KBM-7 (cell line): ENCODE data around the gene GPX5.
A peak's percentile ranks its signal among the peaks of the same experiment; 100 is the strongest.

Source experiments
- DNase-seq: peaks from one replicate; pipeline ENCODE4 v3.0.0-alpha.2; 2015
- in situ Hi-C: fragments of 300-500 bp; cut with MboI; formaldehyde crosslinking; loops from 2 replicates; pipeline ENCODE4 v1.14.3; 2020; ENCODE audit warnings: low sequenced_read_pairs, low pct_unique_long_range_greater_than_20kb, mixed read lengths

The GPX5 gene

DNA sequence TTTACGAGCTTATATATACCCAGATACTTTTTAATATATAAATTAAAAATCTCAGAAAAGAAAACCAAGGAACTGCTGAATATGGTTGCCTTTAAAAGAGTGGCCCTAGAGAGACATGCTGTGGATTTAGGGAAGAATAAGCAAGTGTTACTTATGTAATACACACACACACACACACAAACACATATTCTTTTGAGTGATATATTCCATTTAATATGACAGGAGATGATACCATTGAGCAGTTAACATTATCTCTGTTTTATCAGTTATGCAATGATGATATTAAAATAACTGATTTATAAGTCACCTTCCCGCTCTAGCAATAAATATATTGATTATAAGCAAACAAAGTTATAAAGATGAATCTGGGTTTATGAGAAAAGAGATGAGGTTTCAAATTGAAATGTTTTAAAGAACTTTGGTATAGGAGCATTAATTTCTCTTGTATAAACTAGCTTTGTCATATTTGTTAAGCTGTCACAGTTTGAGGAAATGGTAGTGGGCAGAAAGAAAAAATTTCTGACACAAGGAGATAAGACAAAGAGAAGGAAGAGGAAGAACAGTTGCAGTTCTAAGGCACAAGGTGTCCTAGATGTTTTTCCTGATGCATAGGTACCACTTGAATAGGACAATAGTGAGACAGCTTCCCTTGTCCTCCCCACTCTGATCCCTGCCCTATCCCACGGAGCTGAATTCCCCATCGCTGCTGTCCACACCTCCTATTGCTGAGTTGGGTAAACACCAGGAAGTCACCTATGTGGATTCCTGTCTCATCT, 26.4 kb downstream of the GPX5 start:
- in situ Hi-C loops: no loop called here

DNA sequence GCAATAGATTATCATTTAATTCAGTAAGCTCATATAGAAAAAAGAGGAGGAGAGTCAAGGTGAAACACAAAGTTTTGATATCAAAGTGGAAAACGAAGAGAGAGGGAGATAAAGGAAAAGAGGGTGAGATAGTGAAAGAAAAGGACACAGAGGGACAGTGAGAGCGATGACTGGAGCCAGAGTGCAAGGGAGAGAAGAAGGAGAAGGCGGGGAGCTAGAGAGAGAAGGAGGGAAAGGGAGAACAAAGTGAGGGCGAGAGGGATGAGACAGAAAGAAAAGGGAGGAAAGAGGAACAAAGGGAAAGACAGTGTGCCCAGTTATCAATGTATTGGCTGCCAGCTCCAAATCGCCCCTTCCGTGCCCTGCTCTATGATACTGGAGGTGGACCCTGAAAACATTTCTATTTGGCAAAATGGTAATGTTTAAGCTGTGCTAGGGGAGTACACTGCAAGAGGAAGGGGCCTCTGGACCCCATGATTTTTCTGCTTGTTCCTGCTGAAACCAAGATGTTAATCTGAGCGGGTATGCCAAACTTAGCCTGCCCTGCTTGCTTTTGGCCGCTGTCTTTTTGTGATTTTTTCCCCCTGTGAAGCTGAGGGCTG, 27.8 kb downstream of the GPX5 start:
- DNase-seq: no peak
- in situ Hi-C loops: no loop called here

More for the DNA sequence above, 26.4 kb downstream of the GPX5 start:
- peak; percentile 17 for DNase-seq

DNA sequence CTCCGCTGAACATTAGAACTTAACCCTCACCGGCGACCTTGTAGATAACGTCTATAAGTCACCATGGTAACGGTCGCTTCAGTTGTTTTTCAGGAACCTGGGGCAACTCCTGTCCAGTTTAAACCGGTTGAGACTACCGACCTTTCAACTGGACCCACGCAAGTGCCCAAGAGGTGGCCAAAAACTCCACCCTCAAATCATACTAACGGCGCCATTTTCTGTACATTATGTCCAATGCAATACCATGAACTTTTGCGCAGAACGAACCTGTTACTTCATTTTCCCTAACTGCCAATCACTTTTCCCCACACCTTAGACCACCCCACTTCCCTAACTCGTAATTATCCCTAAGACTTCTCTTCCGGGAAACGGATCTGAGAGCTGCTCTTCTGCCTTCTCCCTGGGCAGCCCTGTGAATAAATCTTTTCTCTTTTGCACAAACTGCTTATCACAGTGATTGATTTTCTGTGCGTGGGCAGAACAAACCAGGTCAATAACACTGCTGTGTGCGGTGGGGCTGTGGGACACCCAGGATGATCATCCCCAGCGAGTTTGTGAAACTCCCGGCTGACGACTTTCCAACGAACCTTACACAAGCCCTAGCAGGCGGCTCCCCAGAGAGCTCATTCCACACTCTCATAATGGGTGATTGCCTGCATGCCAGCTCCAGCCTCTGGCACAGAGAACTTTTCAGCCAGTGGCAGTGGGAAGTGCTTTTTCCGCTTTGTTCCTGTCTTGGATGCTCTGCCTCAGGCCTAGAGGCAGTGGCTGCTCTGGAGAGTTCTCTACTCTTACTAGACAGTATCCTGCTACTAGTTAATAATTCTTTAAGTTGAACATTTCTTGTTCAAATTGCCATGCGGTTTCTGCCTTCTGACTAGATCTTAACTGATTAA, 28.6 kb downstream of the GPX5 start:
- in situ Hi-C loops: no loop called here
- no peak for DNase-seq

DNA sequence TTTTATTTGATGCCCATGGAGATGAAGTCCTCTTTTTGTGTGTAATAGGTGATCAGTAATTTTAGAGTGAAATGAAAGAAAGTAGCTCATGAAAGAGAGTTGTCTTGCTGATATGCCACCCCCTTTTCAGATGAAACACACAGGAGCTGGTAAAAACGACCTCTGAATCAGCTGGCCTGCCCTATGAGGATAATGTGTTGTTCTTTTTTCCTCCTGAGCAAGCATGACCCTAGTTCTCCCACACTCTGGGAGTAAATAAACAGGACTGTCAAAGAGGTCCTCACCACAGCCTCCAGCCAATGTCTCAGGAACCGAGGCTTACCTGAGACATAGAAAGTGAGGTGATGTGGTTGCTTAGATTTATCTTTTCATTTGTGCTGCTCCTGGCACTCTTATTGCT, 29.5 kb downstream of the GPX5 start:
- no peak for DNase-seq
- in situ Hi-C loops: no loop called here

DNA sequence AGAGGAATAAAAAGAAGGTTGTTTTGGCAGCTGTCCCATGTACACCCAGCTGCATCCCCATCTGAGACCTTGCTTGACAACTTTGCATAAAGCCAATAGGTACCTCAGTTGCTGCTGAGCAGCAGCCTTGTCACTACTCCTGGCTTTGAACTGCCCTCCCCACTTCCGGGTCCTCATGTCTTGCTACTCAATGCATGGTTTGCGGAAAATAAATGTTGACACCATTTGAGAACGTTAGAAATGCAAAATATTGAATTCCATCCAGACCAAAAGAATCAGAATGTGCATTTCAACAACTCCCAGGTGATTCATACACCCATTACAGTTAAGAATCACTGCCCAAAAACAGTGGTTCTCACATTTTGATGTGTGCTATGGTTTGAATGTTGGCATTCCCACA, 32.9 kb downstream of the GPX5 start:
- DNase-seq: no peak
- in situ Hi-C loops: no loop called here

DNA sequence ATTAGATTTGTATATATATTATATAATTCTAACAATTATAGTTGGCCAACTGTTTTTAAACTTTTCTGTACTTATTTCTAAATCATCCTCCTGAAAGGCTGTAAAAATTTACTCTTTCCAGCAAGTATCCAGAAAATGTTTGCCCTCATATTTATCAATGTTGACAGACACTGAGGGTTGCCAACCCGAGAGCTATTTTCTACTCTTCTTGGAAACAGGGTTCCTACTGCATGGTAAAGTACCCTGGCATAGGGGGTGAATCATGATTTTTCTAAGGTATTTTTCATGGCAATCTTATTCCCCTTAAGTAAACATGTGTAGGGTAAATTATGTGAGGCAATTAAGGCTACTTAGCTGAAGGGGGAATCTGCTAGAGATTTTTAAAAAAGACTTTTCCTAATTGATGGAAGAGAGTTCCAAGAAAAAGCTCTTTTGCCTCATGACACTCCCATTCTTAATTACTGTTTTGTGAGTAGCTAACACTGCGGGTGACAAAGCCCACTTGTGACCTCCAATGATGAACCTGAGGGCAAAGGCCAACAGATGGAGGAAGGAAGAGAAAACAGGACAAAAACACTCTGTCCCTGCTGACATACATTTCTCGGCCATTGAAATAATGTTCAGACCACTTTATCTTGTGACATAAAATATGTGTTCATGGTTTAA, 37.9 kb downstream of the GPX5 start:
- in situ Hi-C loops: no loop called here
- DNase-seq: no peak

DNA sequence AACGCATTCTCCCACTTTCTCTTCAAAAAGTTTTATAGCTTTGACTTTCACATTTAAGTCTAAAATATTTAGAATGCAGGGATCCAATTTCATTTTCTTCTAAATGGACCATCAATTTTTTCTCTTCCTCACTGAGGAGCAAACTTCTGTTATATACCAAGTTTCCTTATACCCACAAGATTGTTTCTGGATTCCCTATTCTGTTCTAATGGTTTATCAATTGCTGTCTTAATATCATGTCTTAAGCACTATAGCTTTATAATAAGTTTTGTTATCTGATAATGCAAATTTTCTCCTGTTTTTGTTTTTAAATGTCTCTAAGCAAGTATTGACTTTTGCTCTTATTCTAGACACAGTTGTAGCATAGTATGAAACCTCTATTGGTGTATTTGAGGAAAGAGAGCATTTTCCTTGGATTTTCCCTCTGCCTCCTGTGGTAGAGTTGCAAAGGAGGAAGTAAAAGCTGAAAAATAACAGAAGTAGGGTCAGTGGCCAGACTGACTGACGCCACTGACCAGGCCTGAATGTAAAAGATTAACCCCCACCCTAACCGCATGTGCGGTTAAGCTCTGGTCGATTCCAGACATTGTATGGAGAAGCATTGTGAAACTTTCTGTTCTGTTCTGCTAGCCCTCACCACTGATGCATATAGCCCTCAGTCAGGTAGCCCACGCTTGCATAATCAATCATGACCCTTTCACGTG, 40.3 kb downstream of the GPX5 start:
- DNase-seq: peak; percentile 71
- in situ Hi-C loops: no loop called here

DNA sequence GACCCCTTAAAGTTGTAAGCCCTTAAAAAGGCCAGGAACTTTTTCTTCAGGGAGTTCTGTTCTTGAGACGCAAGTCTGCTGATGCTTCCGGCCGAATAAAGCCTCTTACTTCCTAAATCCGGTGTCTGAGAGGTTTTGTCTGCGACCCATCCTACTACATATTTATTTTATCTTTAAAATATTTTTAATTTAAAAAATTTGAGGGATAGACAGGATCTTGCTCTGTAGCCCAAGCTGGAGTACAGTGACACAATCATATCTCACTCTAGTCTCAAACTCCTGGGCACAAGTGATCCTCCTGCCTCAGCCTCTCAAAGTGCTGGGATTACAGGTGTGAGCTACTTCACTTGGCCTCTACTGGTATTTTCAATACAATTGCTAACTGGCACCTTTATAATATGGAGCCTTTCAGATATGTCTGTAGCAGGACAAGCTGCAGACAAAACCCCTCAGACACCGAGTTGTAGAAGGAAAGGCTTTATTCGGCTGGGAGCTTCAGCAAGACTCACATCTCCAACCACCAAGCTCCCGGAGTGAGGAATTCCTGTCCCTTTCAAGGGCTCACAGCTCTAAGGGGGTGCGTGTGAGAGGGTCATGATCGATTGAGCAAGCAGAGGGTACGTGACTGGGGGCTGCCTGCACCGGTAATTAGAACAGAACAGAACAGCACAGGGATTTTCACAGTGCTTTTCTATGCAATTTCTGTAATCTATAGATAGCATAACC, 41.0 kb downstream of the GPX5 start:
- in situ Hi-C loops: no loop called here
- no peak for DNase-seq

DNA sequence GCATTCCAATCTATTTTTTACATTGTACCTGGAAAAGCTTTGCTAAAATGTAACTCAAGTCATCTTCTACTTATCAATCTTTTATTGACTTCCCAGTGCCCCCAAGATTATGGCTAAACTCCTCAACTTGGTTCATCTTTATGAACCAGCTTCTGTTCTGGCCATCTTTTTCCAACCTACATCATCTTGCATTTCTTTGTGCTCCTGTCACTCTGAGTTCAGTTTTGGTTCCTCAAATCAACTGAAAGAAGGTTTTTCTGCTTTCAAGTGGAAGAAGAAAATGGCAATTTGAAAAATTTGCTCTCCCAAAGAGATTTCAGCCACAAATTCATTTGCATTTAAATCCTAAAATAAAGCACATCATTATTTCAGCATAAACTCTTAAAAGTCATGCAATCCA, 41.8 kb downstream of the GPX5 start:
- no peak for DNase-seq

DNA sequence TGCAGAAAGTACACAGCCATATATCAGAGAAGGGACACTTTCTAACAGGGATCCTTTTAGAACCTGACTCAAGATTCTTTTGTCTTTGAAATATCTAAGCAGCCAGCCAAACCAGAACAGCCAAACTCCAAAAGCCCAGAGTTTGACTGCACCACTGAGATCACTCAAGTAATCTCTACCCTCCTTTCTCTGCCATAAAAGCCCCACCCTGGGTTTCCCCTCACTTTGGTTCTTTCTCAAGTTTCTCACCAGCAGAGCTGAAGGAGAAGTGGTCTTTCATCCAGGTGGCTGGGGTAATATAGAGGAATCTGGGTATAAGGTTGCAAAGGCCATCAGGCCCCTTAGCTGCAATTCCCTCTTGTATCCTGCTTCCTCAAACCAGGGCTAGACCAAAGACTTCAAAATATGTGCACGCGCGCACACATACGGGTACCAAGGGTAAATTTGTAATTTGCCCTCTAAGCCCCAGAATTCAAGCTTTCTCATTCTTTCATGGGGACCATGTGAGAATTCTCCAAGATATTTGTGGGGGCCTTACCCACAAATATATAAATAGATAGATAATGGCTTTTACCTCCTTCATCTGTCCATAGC, 42.9 kb downstream of the GPX5 start:
- in situ Hi-C loops: no loop called here

More for the DNA sequence above, 41.8 kb downstream of the GPX5 start:
- in situ Hi-C loops: no loop called here

DNA sequence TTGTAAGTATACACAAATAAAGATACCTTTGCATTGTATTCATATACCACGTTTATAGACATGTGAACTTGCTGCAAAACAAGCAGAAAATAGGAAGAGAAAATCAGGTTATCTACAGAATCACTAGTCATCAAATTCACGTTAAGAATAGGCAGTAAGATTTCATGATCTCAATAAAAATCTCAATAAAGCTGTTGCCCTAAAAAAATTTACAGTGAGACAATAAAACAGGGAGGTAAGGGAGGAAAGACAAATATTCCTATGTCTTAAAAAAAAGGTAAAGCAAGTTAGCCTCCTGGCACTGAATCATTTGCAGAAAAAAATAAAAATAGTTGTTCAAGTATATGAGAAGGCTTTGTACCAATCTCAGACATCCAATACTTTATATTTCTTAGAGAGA, 44.1 kb downstream of the GPX5 start:
- in situ Hi-C loops: no loop called here

More for the DNA sequence above, 42.9 kb downstream of the GPX5 start:
- DNase-seq: no peak

DNA sequence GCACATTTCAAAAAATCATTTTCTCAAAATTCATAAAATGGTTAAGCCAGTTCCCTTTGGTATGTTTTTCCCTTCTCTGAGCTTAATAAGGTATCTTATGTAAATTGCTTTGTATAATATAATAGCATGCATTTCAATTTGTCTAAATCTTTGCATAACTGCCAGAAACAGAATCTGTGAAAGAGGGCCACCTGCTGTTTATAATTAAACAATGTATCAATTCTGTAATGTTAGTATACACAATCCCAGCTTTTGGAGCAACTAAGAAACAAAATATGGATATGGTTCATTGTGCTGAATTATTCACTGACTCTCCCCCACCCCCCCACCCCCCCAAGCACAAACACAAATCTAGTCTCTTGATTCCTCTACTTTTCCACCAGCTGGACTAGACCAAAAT, 54.8 kb downstream of the GPX5 start:
- in situ Hi-C loops: no loop called here
- peak; percentile 26 for DNase-seq

More for the DNA sequence above, 44.1 kb downstream of the GPX5 start:
- no peak for DNase-seq

DNA sequence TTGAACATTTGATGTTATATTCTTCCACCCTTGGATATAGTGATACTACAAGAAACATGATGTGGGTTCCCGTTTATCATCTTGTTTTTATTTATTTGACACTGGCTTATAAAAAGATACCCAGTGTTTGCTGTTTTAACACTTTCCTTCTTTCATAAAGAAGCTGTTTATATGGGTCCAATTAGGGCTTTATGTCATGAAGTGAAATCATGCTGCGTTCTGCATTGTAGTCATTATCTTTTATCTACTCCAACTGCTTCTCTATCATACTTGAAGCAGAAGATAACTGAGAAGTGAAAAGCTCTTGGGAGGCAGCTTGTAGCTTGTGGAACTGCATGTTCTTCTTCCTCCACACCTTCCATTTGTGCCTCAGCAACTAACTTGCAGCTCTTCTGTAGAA, 57.8 kb downstream of the GPX5 start:
- in situ Hi-C loops: no loop called here
- no peak for DNase-seq
